Stimulated activated CD4-positive, alpha-beta T cell treated with anti-CD3 and anti-CD28 coated beads, Interleukin-4, amount 100 ng/mL, for 24 hours (primary cell): Measurements from ENCODE around the gene ODAD4.
A peak's percentile ranks its signal among the peaks of the same experiment; 100 is the strongest.
"Not testable (repeated sequence)": the region's sequence is repeated elsewhere in the genome, so short reads cannot be mapped to it uniquely, and the experiment has no call there.

Experiments
- DNase-seq: peaks from one replicate; pipeline ENCODE4 v3.0.0-alpha.2; 2020

Gene ODAD4

GRCh38 chr17:41913798-41914197 is 16.6 kb upstream of the ODAD4 start:
- no peak for DNase-seq

DNA sequence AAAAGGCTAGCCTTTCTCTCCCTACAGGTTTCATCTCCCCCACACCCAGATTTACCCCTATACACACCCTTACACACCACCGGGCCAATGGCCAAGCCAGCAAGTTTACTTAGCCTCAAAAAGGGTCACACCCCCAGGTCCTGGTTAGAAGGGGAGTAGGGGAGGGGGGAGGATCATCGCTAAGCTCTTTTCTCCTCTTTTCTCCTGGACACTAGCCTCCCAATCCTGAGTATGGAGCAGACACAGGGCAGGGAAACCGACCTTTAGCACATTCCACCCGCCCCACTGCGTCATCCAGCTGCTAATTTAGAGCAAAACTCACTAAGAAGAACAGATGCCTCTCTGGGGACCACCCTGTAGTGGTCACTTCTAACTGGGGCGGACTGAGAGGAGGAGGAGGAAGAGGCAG is 16.1 kb upstream of the ODAD4 start:
- no peak for DNase-seq

GRCh38 chr17:41915020-41915419 is 15.4 kb upstream of the ODAD4 start:
- DNase-seq = no peak

GRCh38 chr17:41915566-41915965 is 14.9 kb upstream of the ODAD4 start:
- no peak for DNase-seq

DNA sequence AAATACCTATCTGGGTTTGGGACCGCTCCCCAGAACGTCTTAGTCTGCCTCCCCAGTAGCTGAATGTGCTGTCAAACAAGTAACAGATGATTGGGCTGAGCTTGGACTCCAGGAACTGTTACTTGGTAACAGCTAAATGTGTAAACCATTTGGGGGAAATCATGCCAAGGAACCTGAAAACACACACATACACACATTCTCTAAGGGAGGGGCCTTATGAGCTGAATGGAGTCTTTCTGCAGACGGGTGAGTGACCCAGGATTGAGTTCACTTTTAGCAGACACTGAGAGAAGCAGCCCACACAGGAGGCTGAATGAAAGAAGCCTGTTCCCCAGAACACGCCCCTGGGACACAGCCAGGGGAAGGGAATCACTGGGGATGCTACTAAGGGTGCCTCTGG is 13.2 kb upstream of the ODAD4 start:
- no peak for DNase-seq

DNA sequence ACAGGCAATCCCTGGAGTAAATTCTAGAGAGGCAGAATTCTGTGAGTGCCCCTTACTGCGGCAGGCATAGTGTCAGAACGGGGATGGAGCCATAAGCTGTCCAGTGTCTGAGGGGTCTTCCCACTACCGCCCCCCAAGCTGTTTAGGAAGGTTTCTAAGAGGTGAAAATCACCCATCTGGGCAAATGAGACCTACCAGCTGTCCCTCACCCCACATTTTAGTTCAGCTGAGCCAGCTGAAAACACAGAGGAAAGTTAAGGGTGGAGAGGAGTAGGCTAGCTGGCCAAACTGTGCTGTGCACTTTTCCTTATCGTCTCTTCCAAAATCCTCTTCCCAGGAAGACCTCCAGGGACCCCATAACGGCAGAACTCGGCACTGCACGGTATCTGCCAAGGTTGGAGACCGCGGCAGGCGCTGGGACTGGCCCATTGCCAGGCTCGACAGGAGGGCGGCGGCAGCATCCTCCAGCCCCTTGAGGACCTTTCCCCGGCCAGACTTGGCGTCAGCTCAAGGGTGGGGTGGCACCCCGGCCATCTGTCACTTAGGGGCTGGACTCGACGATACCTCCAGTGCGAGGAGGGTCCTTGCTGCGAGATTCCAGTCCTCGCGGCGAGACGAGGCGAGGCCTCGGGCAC is 12.6 kb upstream of the ODAD4 start:
- DNase-seq = peak; percentile 42

DNA sequence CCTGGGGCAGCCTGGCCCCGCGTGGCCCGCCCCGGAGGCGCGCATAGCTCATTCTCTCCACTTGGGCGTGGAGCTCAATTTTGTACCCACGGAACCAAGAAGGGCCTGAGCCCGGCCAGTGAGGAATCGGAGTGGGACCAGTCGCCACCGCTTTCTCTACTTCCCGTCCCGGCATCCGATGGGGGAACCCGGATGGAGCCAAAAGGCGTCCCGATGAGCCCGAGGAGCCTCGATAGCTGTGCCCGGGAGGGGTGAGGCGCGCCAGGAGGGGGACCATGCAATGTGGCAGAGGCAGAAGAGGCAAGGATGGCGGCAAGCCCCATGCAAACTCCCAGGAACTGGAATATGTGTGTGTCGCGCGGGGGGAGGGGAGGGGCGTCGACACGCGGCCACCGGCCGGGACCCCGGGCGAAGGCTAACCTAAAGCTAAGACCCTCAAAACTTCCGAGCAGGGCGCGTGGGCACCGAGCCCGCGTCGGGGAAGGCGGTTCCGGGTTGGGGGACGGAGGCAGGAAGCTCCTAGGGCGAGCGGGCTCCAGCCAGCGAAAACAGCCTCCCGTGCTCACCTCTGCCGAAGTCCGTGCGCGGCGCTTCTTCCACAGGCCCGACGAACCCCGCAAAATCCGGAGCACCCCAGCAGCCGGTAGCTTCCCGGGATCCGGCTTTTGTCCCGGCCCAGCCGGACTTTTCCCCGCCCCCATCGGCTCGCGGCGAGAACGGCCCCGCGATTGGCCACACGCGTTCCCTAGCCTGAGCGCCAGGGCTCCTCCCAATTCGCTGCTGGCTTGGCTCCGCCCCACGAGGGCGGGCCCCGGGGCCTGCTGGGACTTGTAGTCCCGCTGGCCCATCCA is 11.9 kb upstream of the ODAD4 start, which contains the start of gene ACLY:
TSS of gene ACLY (minus strand) at position 638 of the 851 bp plus-strand sequence. CDS start 5,078 bp downstream, outside the sequence.
- peak; percentile 96 for DNase-seq

DNA sequence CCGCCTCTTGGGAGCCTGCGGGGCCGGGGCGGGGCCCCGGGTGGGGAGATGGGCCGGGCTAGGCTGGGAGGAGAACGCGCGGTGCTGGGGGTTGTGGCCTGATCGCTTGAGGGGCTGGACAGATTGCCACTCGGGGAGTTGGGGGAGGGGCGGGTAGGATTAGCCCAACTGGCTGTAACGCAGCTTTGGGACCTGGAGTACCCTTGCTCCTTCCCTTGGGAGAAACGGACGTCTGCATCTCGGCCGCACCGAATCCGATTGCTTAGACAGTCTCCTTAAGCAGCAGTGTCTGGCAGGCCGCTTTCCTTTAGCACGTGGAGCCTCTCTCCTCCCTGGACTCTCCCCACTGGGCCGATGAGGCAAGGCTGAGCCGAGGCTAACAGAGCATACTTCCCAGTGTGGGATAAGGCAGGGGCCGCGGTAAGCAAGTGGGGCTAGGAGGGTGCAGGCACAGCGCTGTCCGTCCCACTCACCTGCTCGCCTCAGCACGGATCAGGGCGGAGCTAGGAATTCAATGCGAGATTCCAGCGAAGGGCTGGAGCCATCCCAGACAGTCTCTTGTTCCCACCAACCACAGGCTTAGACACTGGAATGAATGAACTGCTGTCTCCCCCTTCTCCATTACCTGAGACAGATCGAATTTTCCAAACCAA is 11.1 kb upstream of the ODAD4 start:
- no peak for DNase-seq

DNA sequence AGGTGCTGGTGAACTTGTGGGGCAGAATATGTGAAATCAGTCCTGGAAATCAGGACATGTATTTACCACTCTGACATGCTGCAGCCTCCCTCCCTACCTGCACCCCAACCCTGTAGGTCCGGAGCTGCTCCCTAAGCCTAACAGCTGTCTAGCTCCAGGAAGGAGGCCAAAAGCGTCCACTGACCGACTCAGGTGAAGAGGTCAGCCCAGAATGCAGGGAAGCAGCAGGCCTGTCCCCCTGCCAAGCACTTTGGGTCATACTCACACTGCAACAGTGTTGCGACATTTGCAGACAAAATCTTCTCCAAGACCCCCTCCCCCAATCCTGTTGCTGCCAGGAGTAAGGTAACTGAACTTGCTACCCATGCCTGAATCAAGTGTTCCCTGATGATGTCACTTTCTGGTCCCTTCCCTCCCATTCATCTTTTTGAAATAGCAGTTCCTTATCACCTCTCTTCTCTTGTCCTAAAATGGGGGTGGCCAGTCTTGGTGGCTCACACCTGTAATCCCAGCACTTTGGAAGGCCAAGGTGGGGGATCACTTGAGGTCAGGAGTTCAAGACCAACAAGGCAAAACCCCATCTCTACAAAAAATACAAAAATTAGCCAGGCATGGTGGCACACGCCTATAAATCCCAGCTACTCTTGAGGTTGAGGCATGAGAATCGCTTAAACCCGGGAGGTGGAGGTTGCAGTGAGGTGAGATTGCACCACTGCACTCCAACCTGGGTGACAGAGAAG is 10.4 kb upstream of the ODAD4 start:
- DNase-seq = no peak

DNA sequence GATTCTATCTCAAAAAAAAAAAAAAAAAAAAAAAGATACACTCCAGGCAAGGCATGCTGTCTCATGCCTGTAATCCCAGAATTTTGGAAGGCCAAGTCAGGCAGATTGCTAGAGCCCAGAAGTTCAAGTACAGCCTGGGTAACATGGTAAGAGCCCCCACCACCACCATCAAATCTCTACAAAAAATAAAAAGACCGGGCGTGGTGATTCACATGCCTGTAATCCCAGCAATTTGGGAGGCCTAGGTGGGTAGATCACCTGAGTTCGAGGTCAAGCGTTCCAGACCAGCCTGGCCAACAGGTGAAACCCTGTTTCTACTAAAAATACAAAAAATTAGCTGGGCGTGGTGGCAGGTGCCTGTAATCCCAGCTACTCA is 9.8 kb upstream of the ODAD4 start:
- DNase-seq = no peak

DNA sequence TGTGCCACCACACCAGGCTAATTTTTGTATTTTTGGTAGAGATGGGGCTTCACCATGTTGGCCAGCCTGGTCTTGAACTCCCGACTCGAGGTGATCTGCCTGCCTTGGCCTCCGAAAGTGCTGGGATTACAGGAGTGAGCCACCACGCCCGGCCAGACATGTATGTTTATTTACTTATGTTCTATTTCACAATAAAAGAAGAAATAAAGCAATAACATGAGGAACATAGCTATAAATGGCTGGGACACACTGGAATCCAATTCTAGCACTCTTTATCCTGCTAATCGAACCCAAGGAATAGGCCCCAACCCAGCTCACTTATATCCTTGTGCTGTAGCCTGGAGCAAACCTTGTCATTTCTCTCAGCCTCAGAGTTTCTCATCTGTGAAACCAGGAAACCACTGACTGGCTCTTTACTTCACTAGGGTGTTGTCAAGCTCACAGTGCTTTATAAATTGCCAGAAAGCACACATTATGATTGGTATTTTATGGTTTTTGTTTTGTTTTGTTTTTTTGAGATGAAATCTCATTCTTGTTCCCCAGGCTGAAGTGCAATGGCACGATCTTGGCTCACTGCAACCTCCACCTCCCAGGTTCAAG is 4.3 kb upstream of the ODAD4 start:
- no peak for DNase-seq

DNA sequence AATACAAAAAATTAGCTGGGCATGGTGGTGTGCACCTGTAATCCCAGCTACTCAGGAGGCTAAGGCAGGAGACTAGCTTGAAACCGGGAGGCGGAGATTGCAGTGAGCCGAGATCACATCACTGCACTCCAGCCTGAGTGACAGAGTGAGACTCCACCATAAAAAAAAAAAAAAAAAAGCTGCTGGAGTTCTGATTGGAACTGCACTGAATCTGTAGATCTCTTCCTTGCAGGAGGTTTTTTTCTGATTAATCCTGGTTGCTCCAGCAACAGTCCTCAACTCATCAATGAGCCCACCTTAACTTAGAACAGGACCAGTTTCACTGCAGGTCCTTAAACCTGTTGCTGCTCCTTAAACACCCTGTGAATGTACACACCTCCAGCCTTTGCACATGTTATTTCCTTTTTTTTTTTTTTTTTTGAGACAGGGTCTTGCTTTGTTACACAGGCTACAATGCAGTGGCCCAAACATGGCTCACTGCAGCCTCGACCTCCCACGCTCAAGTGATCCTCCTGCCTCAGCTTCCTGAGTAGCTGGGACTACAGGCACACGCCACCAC is 1.6 kb upstream of the ODAD4 start:
- no peak for DNase-seq

GRCh38 chr17:41930833-41931156 is 378 bp downstream of the ODAD4 start:
- DNase-seq = not testable (repeated sequence)

- DNase-seq = not testable (repeated sequence)
Measured at GRCh38 chr17:41931715-41932114, 1.3 kb downstream of the ODAD4 start.

GRCh38 chr17:41932816-41933389 is 2.5 kb downstream of the ODAD4 start:
- DNase-seq = no peak

DNA sequence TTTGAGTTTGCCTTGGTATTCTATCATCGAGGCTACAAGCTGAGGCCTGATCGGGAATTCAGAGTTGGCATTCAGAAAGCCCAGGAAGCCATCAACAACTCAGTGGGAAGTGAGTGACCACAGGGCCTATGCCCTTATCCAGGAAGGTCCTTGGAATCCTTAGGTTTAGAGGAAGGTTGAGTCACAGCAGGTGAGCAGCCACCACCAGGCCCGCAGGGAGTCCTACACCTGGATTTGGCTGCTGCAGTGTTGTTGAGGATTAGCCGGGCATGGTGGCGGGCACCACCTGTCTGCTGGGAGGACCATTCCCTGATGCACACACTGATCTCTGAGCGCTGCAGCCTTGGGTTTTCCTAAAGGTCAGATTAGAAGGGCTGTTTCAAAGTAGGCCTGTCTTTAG is 5.2 kb downstream of the ODAD4 start:
- no peak for DNase-seq

GRCh38 chr17:41937970-41938954 is 7.8 kb downstream of the ODAD4 start:
- no peak for DNase-seq

- no peak for DNase-seq
Measured at GRCh38 chr17:41939044-41939692, 8.8 kb downstream of the ODAD4 start.

DNA sequence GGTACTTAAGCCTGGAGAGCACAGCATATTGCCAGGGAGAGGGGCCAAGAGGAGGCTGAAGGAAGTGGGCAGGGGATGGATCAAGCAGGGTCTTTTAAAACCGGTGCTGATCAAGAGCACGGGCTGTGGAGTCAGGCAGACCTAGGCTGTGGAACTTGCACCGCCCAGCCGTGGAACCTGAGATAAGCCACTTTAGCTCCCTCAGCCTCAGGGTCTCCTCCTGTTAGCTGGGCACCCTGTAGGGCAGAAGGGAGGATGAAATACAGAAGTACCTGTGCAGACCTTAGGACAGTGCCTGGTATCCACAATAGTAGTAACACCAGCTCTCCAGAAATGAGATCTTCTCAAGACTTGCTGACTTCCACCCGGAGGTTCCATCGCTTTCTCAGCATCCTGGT is 9.3 kb downstream of the ODAD4 start:
- no peak for DNase-seq

- no peak for DNase-seq
Measured at GRCh38 chr17:41941168-41941567, 10.8 kb downstream of the ODAD4 start.
